Transverse colon (tissue), 4 donors: ENCODE measurements around the gene NXNL2.

Source experiments
- EP300 ChIP-seq: sonication (generic); formaldehyde crosslinking; IDR thresholded peaks from one replicate; pipeline ENCODE4 v1.6.1; 2017; ENCODE audit warnings: antibody characterized with exemption, low read depth
- POLR2A ChIP-seq: fragments of 450-650 bp; IDR thresholded peaks from one replicate; pipeline ENCODE4 v1.6.1; 2016; ENCODE audit warnings: antibody characterized with exemption, mild to moderate bottlenecking, moderate library complexity
- POLR2AphosphoS5 ChIP-seq, 3 donors: sonication (generic); formaldehyde crosslinking; IDR thresholded peaks; one replicate each; pipeline ENCODE4 v1.6.1; 2016; ENCODE audit warnings: antibody characterized with exemption in 3 of 3
- TF ChIP-seq, protein P1 (sequence below), 5 experiments: fragments of 200-600 bp in 3 of 5; fragments of 450-650 bp in 2 of 5; sonication (generic) in 3 of 5; IDR thresholded peaks; 1 replicate in 2 of 5; 2 replicates in 3 of 5; pipeline ENCODE4 v1.5.1; 2016 to 2017; ENCODE audit warnings: antibody characterized with exemption in 5 of 5, inconsistent platforms in 3 of 5, mild to moderate bottlenecking in 2 of 5, moderate library complexity in 1 of 5

DNA sequence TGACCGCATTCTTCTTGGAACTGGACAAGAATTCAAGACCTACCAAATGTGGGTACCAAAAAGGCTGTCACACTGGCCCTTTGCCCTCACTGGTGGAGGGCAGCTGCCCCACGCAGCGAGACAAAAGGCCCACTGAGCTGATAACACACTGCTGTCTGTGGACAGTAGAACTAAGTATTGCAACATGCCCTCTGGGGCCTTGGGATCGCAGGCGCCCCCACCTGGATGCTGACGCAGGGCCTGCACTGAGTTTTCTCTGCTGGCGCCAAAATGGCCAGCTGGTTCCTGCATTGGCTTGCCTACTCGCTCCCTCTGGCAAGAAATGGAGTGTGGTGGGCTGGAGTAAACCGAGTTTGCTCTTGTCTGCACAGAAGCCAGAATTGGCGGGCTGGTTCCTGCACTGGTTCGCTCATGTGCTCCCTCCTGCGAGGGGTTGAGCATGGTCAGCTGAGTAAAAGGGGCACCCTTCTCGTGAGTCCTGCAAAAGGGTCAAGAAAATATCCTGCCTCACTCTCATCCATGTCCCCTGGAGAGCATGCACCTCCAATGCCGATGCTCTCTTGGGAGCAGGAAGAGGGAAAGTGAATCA, 55.7 kb downstream of the NXNL2 start:
- TF ChIP-seq, protein P1, sequence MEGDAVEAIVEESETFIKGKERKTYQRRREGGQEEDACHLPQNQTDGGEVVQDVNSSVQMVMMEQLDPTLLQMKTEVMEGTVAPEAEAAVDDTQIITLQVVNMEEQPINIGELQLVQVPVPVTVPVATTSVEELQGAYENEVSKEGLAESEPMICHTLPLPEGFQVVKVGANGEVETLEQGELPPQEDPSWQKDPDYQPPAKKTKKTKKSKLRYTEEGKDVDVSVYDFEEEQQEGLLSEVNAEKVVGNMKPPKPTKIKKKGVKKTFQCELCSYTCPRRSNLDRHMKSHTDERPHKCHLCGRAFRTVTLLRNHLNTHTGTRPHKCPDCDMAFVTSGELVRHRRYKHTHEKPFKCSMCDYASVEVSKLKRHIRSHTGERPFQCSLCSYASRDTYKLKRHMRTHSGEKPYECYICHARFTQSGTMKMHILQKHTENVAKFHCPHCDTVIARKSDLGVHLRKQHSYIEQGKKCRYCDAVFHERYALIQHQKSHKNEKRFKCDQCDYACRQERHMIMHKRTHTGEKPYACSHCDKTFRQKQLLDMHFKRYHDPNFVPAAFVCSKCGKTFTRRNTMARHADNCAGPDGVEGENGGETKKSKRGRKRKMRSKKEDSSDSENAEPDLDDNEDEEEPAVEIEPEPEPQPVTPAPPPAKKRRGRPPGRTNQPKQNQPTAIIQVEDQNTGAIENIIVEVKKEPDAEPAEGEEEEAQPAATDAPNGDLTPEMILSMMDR (IDR thresholded peaks at IDR 0.05), result no peak
- TF ChIP-seq EP300 (no peak), POLR2A (no peak), POLR2AphosphoS5 (IDR thresholded peaks at IDR 0.05) (no peak)
